Dedifferentiated amniotic fluid mesenchymal stem cell (primary cell): Measurements from ENCODE around the gene TFIP11.

Experiments used
- DNase-seq: peaks from one replicate; pipeline ENCODE4 v3.0.0-alpha.2; 2016; ENCODE audit errors: extremely low spot score

The TFIP11 gene

GRCh38 chr22:26512149-26512793 is at the start of gene TFIP11:
Gene TFIP11 (minus strand): TSS chr22:26512473. CDS start chr22:26510272, 2,201 bp downstream.
- DNase-seq = peak; percentile 90

- DNase-seq = no peak
Measured at GRCh38 chr22:26561756-26562417, 49.6 kb upstream of the TFIP11 start.

- DNase-seq = no peak
Measured at GRCh38 chr22:26559961-26560575, 47.8 kb upstream of the TFIP11 start.

- DNase-seq = no peak
Measured at GRCh38 chr22:26558248-26558895, 46.1 kb upstream of the TFIP11 start.

GRCh38 chr22:26556904-26557303 is 44.6 kb upstream of the TFIP11 start:
- no peak for DNase-seq

GRCh38 chr22:26555478-26555877 is 43.2 kb upstream of the TFIP11 start:
- no peak for DNase-seq

GRCh38 chr22:26554956-26555355 is 42.7 kb upstream of the TFIP11 start:
- no peak for DNase-seq

- DNase-seq = peak; percentile 49
Measured at GRCh38 chr22:26553056-26553752, 40.9 kb upstream of the TFIP11 start.

GRCh38 chr22:26552466-26552865 is 40.2 kb upstream of the TFIP11 start:
- DNase-seq = no peak

- DNase-seq = no peak
Measured at GRCh38 chr22:26551568-26551967, 39.3 kb upstream of the TFIP11 start.

GRCh38 chr22:26550498-26551033 is 38.3 kb upstream of the TFIP11 start:
- peak; percentile 30 for DNase-seq

GRCh38 chr22:26549902-26550497 is 37.7 kb upstream of the TFIP11 start:
- DNase-seq = no peak

- no peak for DNase-seq
Measured at GRCh38 chr22:26548984-26549383, 36.7 kb upstream of the TFIP11 start.

- no peak for DNase-seq
Measured at GRCh38 chr22:26548303-26548702, 36.0 kb upstream of the TFIP11 start.

GRCh38 chr22:26547837-26548236 is 35.6 kb upstream of the TFIP11 start:
- no peak for DNase-seq

- DNase-seq = no peak
Measured at GRCh38 chr22:26547426-26547825, 35.2 kb upstream of the TFIP11 start.

GRCh38 chr22:26546282-26546681 is 34.0 kb upstream of the TFIP11 start:
- no peak for DNase-seq

GRCh38 chr22:26545827-26546226 is 33.6 kb upstream of the TFIP11 start:
- DNase-seq = no peak

- DNase-seq = no peak
Measured at GRCh38 chr22:26545385-26545784, 33.1 kb upstream of the TFIP11 start.

- DNase-seq = no peak
Measured at GRCh38 chr22:26544489-26544888, 32.2 kb upstream of the TFIP11 start.

GRCh38 chr22:26542831-26543230 is 30.6 kb upstream of the TFIP11 start:
- DNase-seq = no peak
